Measurements from ENCODE around the gene ACRV1.

The ACRV1 gene

GRCh38 chr11:125649465-125650166 is 31.0 kb downstream of the ACRV1 start:
- no peak for DNase-seq

GRCh38 chr11:125645871-125646270 is 34.8 kb downstream of the ACRV1 start:
- no peak for DNase-seq

- DNase-seq = no peak
These were observed 42.3 kb downstream of the ACRV1 start for GRCh38 chr11:125638315-125638714.

GRCh38 chr11:125637840-125638239 is 42.8 kb downstream of the ACRV1 start:
- no peak for DNase-seq

- DNase-seq = no peak
These were observed 53.3 kb downstream of the ACRV1 start for GRCh38 chr11:125627236-125627910.

- peak; percentile 23 for DNase-seq
These were observed 54.2 kb downstream of the ACRV1 start for GRCh38 chr11:125626288-125626950.

- peak; percentile 82 for DNase-seq
These were observed 54.9 kb downstream of the ACRV1 start for GRCh38 chr11:125625630-125626287.

- no peak for DNase-seq
These were observed 55.4 kb downstream of the ACRV1 start for GRCh38 chr11:125625225-125625629.

- DNase-seq = no peak
These were observed 55.9 kb downstream of the ACRV1 start, which contains the start of gene CHEK1 for GRCh38 chr11:125624756-125625213. TSS of gene CHEK1 (plus strand) at chr11:125625163. CDS start at chr11:125626769, 1,606 bp downstream.

- DNase-seq = no peak
These were observed 57.6 kb downstream of the ACRV1 start for GRCh38 chr11:125623064-125623463.

GRCh38 chr11:125621995-125622394 is 58.7 kb downstream of the ACRV1 start:
- DNase-seq = no peak

All from DMS153 (cell line).